K562 (cell line): ENCODE data around the gene MTREX. TPM values are rescaled to one million over a fixed set of nuclear protein-coding genes. Genes with fewer than 3 reads are reported as not detected.

Experiments used
- ATAC-seq: fragments of 200-7000 bp; cut with Tn5 transposase; 3 replicates; pipeline ENCODE4 v1.9.1; 2020; ENCODE audit warnings: moderate library complexity
- BruUV-seq: library from RNA; stranded (reverse); fragments of 400-500 nt; replicated peaks from 2 replicates; lab custom pipeline; 2021; lab: Mats Ljungman, UMichigan
- CTCF ChIA-PET: fragments of 300-600 bp; formaldehyde crosslinking; extraction: SDS; loops from one replicate; lab custom pipeline; 2021; ENCODE audit warnings: low intra/inter-chr PET ratio; lab: Yijun Ruan, JAX
- POLR2A ChIA-PET: fragments of 300-600, 350-650 bp; sonication (Branson Sonifier 250); formaldehyde crosslinking; extraction: SDS; loops from one replicate; lab custom pipeline; 2021; ENCODE audit warnings: antibody characterized with exemption, inconsistent platforms; lab: Yijun Ruan, JAX
- DNase-seq, 4 experiments: peaks; one replicate each; pipeline versions ENCODE4 v3.0.0 to v3.0.0-alpha.2; 2011 to 2018; ENCODE audit warnings: low spot score in 3 of 4, mixed read lengths in 3 of 4; ENCODE audit errors: extremely low read depth in 1 of 4
- FAIRE-seq: peaks from 2 replicates; lab custom pipeline; 2011; peaks lifted over from hg19 to GRCh38; lab: Jason Lieb, UNC
- H2AFZ ChIP-seq: 2 replicates; pipeline ENCODE4 v1.6.0; 2011; ENCODE audit warnings: low read depth, low read length, control low read depth, inconsistent platforms
- H3K27ac ChIP-seq: fragments of 200-600 bp; 3 replicates; pipeline ENCODE4 v1.8.0; 2011; ENCODE audit warnings: low read depth, mild to moderate bottlenecking, control low read depth, inconsistent platforms, low read length, moderate library complexity, mixed read lengths; ENCODE audit errors: extremely low read depth
- H3K27me3 ChIP-seq, 2 experiments: fragments of 300-600 bp in 1 of 2; 2 replicates in 1 of 2; 3 replicates in 1 of 2; pipeline versions ENCODE4 v1.6.0 to v1.8.0; 2011; ENCODE audit warnings: inconsistent platforms in 2 of 2, low read length in 2 of 2, mild to moderate bottlenecking in 1 of 2, mixed read lengths in 1 of 2, moderate library complexity in 1 of 2; ENCODE audit not compliant: control insufficient read depth in 2 of 2, insufficient read depth in 2 of 2
- H3K36me3 ChIP-seq: fragments of 300-600 bp; 3 replicates; pipeline ENCODE4 v1.8.0; 2011; ENCODE audit warnings: mild to moderate bottlenecking, low read length, inconsistent platforms; ENCODE audit not compliant: control insufficient read depth, insufficient read depth
- H3K4me1 ChIP-seq, 2 experiments: fragments of 200-600 bp in 1 of 2; replicated peaks in 1 of 2; 2 replicates in 1 of 2; 3 replicates in 1 of 2; pipeline versions ENCODE4 v1.5.1 to v1.8.0; 2011; ENCODE audit warnings: inconsistent platforms in 2 of 2, low read length in 2 of 2, mild to moderate bottlenecking in 1 of 2, mixed read lengths in 1 of 2, moderate library complexity in 1 of 2; ENCODE audit not compliant: control insufficient read depth in 2 of 2, insufficient read depth in 2 of 2
- H3K4me2 ChIP-seq: 2 replicates; pipeline ENCODE4 v1.6.1; 2011; ENCODE audit warnings: low read length, control low read depth, inconsistent platforms, mixed read lengths; ENCODE audit not compliant: insufficient read depth
- H3K4me3 ChIP-seq: fragments of 200-600 bp; sonication (generic), shearing (Covaris generic); 2 replicates; pipeline ENCODE4 v1.5.1; 2016; ENCODE audit warnings: control low read depth, inconsistent platforms
- H3K79me2 ChIP-seq: fragments of 200-600 bp; 3 replicates; pipeline ENCODE4 v1.8.0; 2011; ENCODE audit warnings: low read length, inconsistent platforms; ENCODE audit not compliant: control insufficient read depth, insufficient read depth
- H3K9ac ChIP-seq, 2 experiments: 2 replicates each; pipeline versions ENCODE4 v1.6.0 to v1.6.1; 2011; ENCODE audit warnings: low read depth in 2 of 2, low read length in 2 of 2, control low read depth in 1 of 2, inconsistent platforms in 1 of 2, mild to moderate bottlenecking in 1 of 2, mixed read lengths in 1 of 2; ENCODE audit not compliant: insufficient read depth in 1 of 2
- H3K9me1 ChIP-seq: one replicate; pipeline ENCODE4 v1.6.0; 2011; ENCODE audit warnings: inconsistent platforms, mild to moderate bottlenecking, low read length, moderate library complexity; ENCODE audit not compliant: control insufficient read depth, insufficient read depth
- H3K9me3 ChIP-seq: replicated peaks from 2 replicates; pipeline ENCODE4 v1.5.1; 2011; ENCODE audit warnings: low read depth, low read length, inconsistent platforms; ENCODE audit not compliant: control insufficient read depth, insufficient read depth
- H4K20me1 ChIP-seq: replicated peaks from 2 replicates; pipeline ENCODE4 v1.6.1; 2011; ENCODE audit warnings: low read length, inconsistent platforms, mixed read lengths; ENCODE audit not compliant: control insufficient read depth, insufficient read depth
- DDX20 ChIP-seq: fragments of 450-650 bp; IDR thresholded peaks from 2 replicates; pipeline ENCODE4 v1.6.1; 2016; ENCODE audit warnings: missing genetic modification characterization, low read depth, mild to moderate bottlenecking, missing compliant biosample characterization, moderate library complexity
- FUS ChIP-seq: fragments of 200-400 bp; formaldehyde crosslinking; optimal IDR thresholded peaks from 2 replicates; pipeline ENCODE3; 2017; ENCODE audit warnings: low read depth, low read length
- WHSC1 ChIP-seq: IDR thresholded peaks from one replicate; pipeline ENCODE4 v1.6.1; 2012; ENCODE audit warnings: low read length, control low read depth, inconsistent platforms
- ZC3H11A ChIP-seq: IDR thresholded peaks from 2 replicates; pipeline ENCODE4 v1.6.1; 2012; ENCODE audit warnings: low read depth, low read length, improper control_type of control experiment
- WGBS: fragments of 100-300 bp; shearing (Covaris generic); methylation state at CpG from one replicate; pipeline ENCODE4 v1.1.6; 2016; ENCODE audit warnings: low coverage, mixed read lengths; ENCODE audit not compliant: insufficient coverage; ENCODE audit errors: missing lambda C conversion rate; 5-methylcytosine and 5-hydroxymethylcytosine counted together
- in situ Hi-C: fragments of 300-500 bp; cut with MboI; formaldehyde crosslinking; loops from 4 replicates; pipeline ENCODE4 v1.15.0; 2018; ENCODE audit warnings: inconsistent platforms, mixed read lengths
- intact Hi-C: fragments of 100-400 bp; cut with micrococcal nuclease; formaldehyde crosslinking; loops from 2 replicates; pipeline ENCODE4 v1.14.2; 2022
- polyA plus RNA-seq, 8 experiments: library from polyadenylated mRNA; depleted of rRNA in 4 of 8; stranded (reverse) in 5 of 8; unstranded in 3 of 8; fragments of >200 nt; fragmentation: Nextera tagmentation in 2 of 8; fragmentation: Illumina TruSeq in 1 of 8; extraction: Ambion mirVana in 2 of 8; extraction: Trizol in 1 of 8; gene quantifications; 2 replicates each; pipeline versions ENCODE4 v1.2.1 to v1.2.3, GENCODE V29; 2011 to 2014; ENCODE audit warnings: inconsistent platforms in 1 of 8, missing spikeins in 1 of 8
- total RNA-seq, 7 experiments: library from RNA; depleted of rRNA in 6 of 7; stranded (reverse); fragments of >200 nt in 6 of 7; fragmentation: Illumina TruSeq in 2 of 7; extraction: Trizol in 2 of 7; gene quantifications; 2 replicates each; pipeline versions ENCODE4 v1.2.1 to v1.2.3, GENCODE V29; 2011 to 2021; ENCODE audit warnings: low replicate concordance in 1 of 7

The MTREX gene
- total and polyA plus RNA-seq, 9 of the 15 experiments (the other 6 are each of a cell fraction or from before 2014, with no cell fraction given) = 52.9 to 193 (median 150) TPM

DNA sequence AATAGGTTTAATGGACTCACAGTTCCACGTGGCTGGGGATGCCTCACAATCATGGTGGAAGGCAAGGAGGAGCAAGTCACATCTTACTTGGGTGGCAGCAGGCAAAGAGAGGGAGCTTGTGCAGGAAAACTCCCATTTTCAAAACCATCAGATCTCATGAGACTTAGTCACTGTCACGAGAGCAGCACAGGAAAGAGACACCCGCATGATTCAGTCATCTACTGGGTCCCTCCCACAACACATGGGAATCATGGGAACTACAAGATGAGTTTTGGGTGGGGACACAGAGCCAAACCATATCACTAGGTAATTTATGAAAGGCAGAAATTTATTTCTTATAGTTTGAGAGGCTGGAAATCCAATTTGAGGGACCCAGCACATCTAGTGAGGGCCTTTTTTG is 40.0 kb downstream of the MTREX start:
- H3K4me2 ChIP-seq = no peak overlapping the region
- no peak overlapping the region for H2AFZ ChIP-seq
- no peak overlapping the region; the same call in 2 of the 3 replicates for H3K27ac ChIP-seq
- DNase-seq (no peak), ATAC-seq (no peak), FAIRE-seq (no peak)
- H3K4me1 ChIP-seq = no peaks in the 10 kb centered on the region
- H3K9me1 ChIP-seq = no peaks in the 10 kb centered on the region
- ChIA-PET CTCF (no interaction called here), POLR2A (no interaction called here)
- no TSS peak for BruUV-seq
- no peaks in the 10 kb centered on the region for H3K27me3 ChIP-seq
- WGBS = 79% methylated on average over 3 of the region's 3 CpGs
- in situ Hi-C loops = no loop called here
- no peaks in the 10 kb centered on the region for H3K79me2 ChIP-seq
- H3K9ac ChIP-seq = no peak overlapping the region
- intact Hi-C loops = no loop called here
- H3K9me3 ChIP-seq = no peaks in the 10 kb centered on the region
- H4K20me1 ChIP-seq = no peaks in the 10 kb centered on the region
- H3K36me3 ChIP-seq = peaks cover 96% of the 10 kb centered on the region
- H3K4me3 ChIP-seq = no peak overlapping the region
- TF ChIP-seq DDX20 (tag) (no peak), FUS (no peak), WHSC1 (no peak)

DNA sequence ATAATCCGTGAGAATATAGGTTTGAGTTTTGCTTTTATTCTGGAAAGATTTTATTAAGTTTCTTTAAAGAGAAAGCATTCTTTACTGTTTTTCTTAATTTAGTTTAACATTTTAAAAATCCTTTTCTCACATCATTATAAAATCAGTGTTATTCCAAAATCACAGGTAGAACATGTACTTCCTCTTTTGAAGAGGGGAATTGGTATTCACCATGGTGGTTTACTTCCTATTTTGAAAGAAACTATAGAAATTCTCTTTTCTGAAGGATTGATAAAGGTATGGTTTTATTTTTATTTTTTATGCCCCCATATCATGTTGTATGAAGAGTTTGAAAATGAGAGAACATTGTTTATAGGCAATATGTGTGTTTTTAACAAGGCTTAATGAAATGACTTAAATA is 43.0 kb downstream of the MTREX start:
- Histone ChIP-seq H3K4me3 (no peak overlapping the region), H3K9me1 (no peaks in the 10 kb centered on the region), H4K20me1 (no peaks in the 10 kb centered on the region), H2AFZ (no peak overlapping the region), H3K4me1 (no peaks in the 10 kb centered on the region), H3K27me3 (no peaks in the 10 kb centered on the region), H3K9ac (no peak overlapping the region), H3K27ac (no peak overlapping the region), H3K79me2 (no peaks in the 10 kb centered on the region), H3K4me2 (no peak overlapping the region), H3K9me3 (no peaks in the 10 kb centered on the region), H3K36me3 (peaks cover 95% of the 10 kb centered on the region)
- ATAC-seq (no peak), FAIRE-seq (no peak), DNase-seq (no peak)
- TF ChIP-seq ZC3H11A = no peak
- WGBS = 90% methylated on average over 1 of the region's 1 CpG
- intact Hi-C loops (no loop called here), in situ Hi-C loops (no loop called here)
- no TSS peak for BruUV-seq
- ChIA-PET CTCF (no interaction called here), POLR2A (no interaction called here)
